Measurements from ENCODE around the gene OR6J1. TPM values are rescaled to one million over a fixed set of nuclear protein-coding genes. Genes with fewer than 3 reads are reported as not detected.
"Not testable (repeated sequence)": the region's sequence is repeated elsewhere in the genome, so short reads cannot be mapped to it uniquely, and the experiment has no call there.

OR6J1 gene
- total RNA-seq, 3 donors from 2014 or later = not detected

- no peak for ATAC-seq
- no peak overlapping the region for H3K4me3 ChIP-seq
- H3K36me3 ChIP-seq (ENCODE audit: low read depth) = no peaks in the 10 kb centered on the region
Observed at GRCh38 chr14:22678221-22678620, 34.1 kb upstream of the OR6J1 start.

GRCh38 chr14:22677551-22677950 lies 33.4 kb upstream of the OR6J1 start:
- DNase-seq, ATAC-seq: not testable (repeated sequence)

More at GRCh38 chr14:22678221-22678620, 34.1 kb upstream of the OR6J1 start:
- no peak for TF ChIP-seq CTCF (IDR thresholded peaks at IDR 0.05)
- intact Hi-C loops (cut with DNase I, micrococcal nuclease) = no loop called here
- H3K9me3 ChIP-seq = no peaks in the 10 kb centered on the region
- no peak for DNase-seq
- H3K4me1 ChIP-seq (ENCODE audit: low read depth) = no peaks in the 10 kb centered on the region

GRCh38 chr14:22671622-22672021 lies 27.5 kb upstream of the OR6J1 start:
- TF ChIP-seq CTCF (IDR thresholded peaks at IDR 0.05) = no peak
- no peaks in the 10 kb centered on the region for H3K4me1 ChIP-seq (ENCODE audit: low read depth)
- DNase-seq (no peak), ATAC-seq (no peak)
- H3K9me3 ChIP-seq = no peaks in the 10 kb centered on the region
- H3K4me3 ChIP-seq = no peak overlapping the region
- no peaks in the 10 kb centered on the region for H3K36me3 ChIP-seq (ENCODE audit: low read depth)
- intact Hi-C loops (cut with DNase I, micrococcal nuclease) = no loop called here

More at GRCh38 chr14:22677551-22677950, 33.4 kb upstream of the OR6J1 start:
- H3K4me1 ChIP-seq (ENCODE audit: low read depth); H3K36me3 ChIP-seq (ENCODE audit: low read depth); H3K9me3 ChIP-seq; intact Hi-C loops (cut with DNase I, micrococcal nuclease); H3K4me3 ChIP-seq: not testable (repeated sequence)

GRCh38 chr14:22668863-22669262 lies 24.7 kb upstream of the OR6J1 start:
- no peaks in the 10 kb centered on the region for H3K4me1 ChIP-seq (ENCODE audit: low read depth)
- intact Hi-C loops (cut with DNase I, micrococcal nuclease) = no loop called here
- H3K4me3 ChIP-seq = no peak overlapping the region
- DNase-seq (no peak), ATAC-seq (no peak)
- no peak for TF ChIP-seq CTCF (IDR thresholded peaks at IDR 0.05)
- no peaks in the 10 kb centered on the region for H3K9me3 ChIP-seq
- H3K36me3 ChIP-seq (ENCODE audit: low read depth) = no peaks in the 10 kb centered on the region

GRCh38 chr14:22668417-22668816 lies 24.3 kb upstream of the OR6J1 start:
- no peak for DNase-seq
- H3K36me3 ChIP-seq (ENCODE audit: low read depth) = no peaks in the 10 kb centered on the region
- H3K4me3 ChIP-seq = no peak overlapping the region
- no peak for TF ChIP-seq CTCF (IDR thresholded peaks at IDR 0.05)
- intact Hi-C loops (cut with DNase I, micrococcal nuclease) = no loop called here
- H3K4me1 ChIP-seq (ENCODE audit: low read depth) = no peaks in the 10 kb centered on the region
- H3K9me3 ChIP-seq = no peaks in the 10 kb centered on the region
- ATAC-seq = no peak

GRCh38 chr14:22667881-22668280 lies 23.7 kb upstream of the OR6J1 start:
- DNase-seq (no peak), ATAC-seq (no peak)
- intact Hi-C loops (cut with DNase I, micrococcal nuclease) = no loop called here
- no peaks in the 10 kb centered on the region for H3K9me3 ChIP-seq
- no peak for TF ChIP-seq CTCF (IDR thresholded peaks at IDR 0.05)
- H3K4me3 ChIP-seq = no peak overlapping the region
- no peaks in the 10 kb centered on the region for H3K4me1 ChIP-seq (ENCODE audit: low read depth)
- no peaks in the 10 kb centered on the region for H3K36me3 ChIP-seq (ENCODE audit: low read depth)

Data from mucosa of descending colon (tissue), 3 donors.